ENCODE results near the gene RAB8B.
A peak's percentile ranks its signal among the peaks of the same experiment; 100 is the strongest.

RAB8B gene

GRCh38 chr15:63276342-63277037, 87.1 kb downstream of the RAB8B start:
- peaks cover 0 to 10% (median 4%) of the 10 kb centered on the region in 4 experiments for H3K36me3 ChIP-seq (ENCODE audit: control insufficient read depth in 4 of 4, insufficient read depth in 4 of 4, low read length in 3 of 4)
- DNase-seq: no peak
- H3K9me3 ChIP-seq (ENCODE audit: control extremely low read depth in 1 of 5, control insufficient read depth in 4 of 5, insufficient read depth in 2 of 5, low read depth in 1 of 5, low read length in 4 of 5): no peaks in the 10 kb centered on the region
- peak overlapping the region; percentile 65 to 86 (median 78) for H3K4me3 ChIP-seq (ENCODE audit: control insufficient read depth in 1 of 7, extremely low read depth in 1 of 7, insufficient read depth in 4 of 7, low read depth in 2 of 7, low read length in 6 of 7)
- H3K27ac ChIP-seq (ENCODE audit: insufficient read depth in 1 of 2, low read depth in 1 of 2, low read length in 2 of 2, poor library complexity in 1 of 2, severe bottlenecking in 2 of 2): peak overlapping the region; percentile 67 to 81
- H3K27me3 ChIP-seq (replicated peaks in 2 of 5; ENCODE audit: control insufficient read depth in 4 of 5, insufficient read depth in 5 of 5, low read length in 4 of 5): no peaks in the 10 kb centered on the region
- ChIA-PET POLR2A (interaction anchor here (0.6 to 1.2 kb wide), 3 partner anchors 12 to 85 kb away, joined by 3 to 6 read pairs (median 4); no protein-coding TSS in a partner anchor), CTCF (interaction anchor here (0.5 to 1.7 kb wide), 8 partner anchors 10 to 129 kb away, joined by 3 to 6 read pairs (median 4); partner anchors contain the start of gene RPS27L)
- peaks cover 0 to 24% (median 15%) of the 10 kb centered on the region in 4 experiments for H3K4me1 ChIP-seq (ENCODE audit: control extremely low read depth in 1 of 4, control insufficient read depth in 4 of 4, insufficient read depth in 4 of 4, low read length in 3 of 4)
- 18% methylated on average over 3 of the region's 11 CpGs for WGBS (ENCODE audit: insufficient coverage)

- Histone ChIP-seq H3K4me3 (ENCODE audit: control insufficient read depth in 1 of 7, extremely low read depth in 1 of 7, insufficient read depth in 4 of 7, low read depth in 2 of 7, low read length in 6 of 7) (peak within 1 kb of the TSS; percentile 78 to 95 (median 90)), H3K27me3 (replicated peaks in 2 of 5; ENCODE audit: control insufficient read depth in 4 of 5, insufficient read depth in 5 of 5, low read length in 4 of 5) (no peaks in the 10 kb centered on the region), H3K27ac (ENCODE audit: insufficient read depth in 1 of 2, low read depth in 1 of 2, low read length in 2 of 2, poor library complexity in 1 of 2, severe bottlenecking in 2 of 2) (peak within 1 kb of the TSS; percentile 67 to 82), H3K9me3 (ENCODE audit: control extremely low read depth in 1 of 5, control insufficient read depth in 4 of 5, insufficient read depth in 2 of 5, low read depth in 1 of 5, low read length in 4 of 5) (no peaks in the 10 kb centered on the region), H3K36me3 (ENCODE audit: control insufficient read depth in 4 of 4, insufficient read depth in 4 of 4, low read length in 3 of 4) (peaks cover 0 to 12% (median 4%) of the 10 kb centered on the region in 4 experiments), H3K4me1 (ENCODE audit: control extremely low read depth in 1 of 4, control insufficient read depth in 4 of 4, insufficient read depth in 4 of 4, low read length in 3 of 4) (peaks cover 0 to 24% (median 15%) of the 10 kb centered on the region in 4 experiments)
- DNase-seq: peak; percentile 84 to 94 (median 93)
- under 1% methylated on average over 61 of the region's 102 CpGs for WGBS (ENCODE audit: insufficient coverage)
- ChIA-PET CTCF (interaction anchor here (0.5 to 1.8 kb wide), 5 partner anchors 11 to 229 kb away, joined by 3 to 6 read pairs (median 4); no protein-coding TSS in a partner anchor), POLR2A (interaction anchor here (0.6 kb wide), 1 partner anchor 20 kb away, joined by 3 read pairs; no protein-coding TSS in a partner anchor)
Measured at GRCh38 chr15:63277038-63277892, 87.9 kb downstream of the RAB8B start, which contains the start of gene APH1B. Gene APH1B (plus strand): TSS chr15:63277605. CDS start chr15:63277624, 19 bp downstream.

DNA sequence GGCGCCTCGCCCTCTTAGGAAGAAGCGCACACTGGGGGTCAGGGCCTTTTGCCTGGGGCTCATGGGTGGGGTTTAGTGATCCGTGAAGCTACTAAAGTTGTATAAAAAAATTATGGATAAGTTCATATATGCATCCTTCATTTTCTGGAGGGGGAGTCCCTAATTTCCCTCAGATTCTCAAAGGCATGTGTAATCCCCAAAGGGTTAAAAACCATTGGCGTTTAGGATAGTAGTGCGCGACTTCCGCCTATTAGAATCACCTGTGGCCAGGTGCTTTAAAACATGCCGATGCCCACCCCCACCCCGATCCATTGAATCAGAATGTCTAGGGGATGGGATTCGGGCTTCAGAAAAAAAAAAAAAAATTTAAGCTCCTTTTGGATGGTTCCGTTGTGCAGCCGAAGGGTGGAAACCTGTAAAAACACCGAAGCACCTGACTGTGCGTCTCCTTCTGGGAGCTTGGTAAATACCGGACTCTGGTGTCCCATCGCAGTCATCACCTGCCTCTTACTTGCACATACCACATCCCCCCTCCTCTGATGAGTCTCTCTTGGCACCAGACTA, 88.6 kb downstream of the RAB8B start:
- Histone ChIP-seq H3K4me3 (ENCODE audit: control insufficient read depth in 1 of 7, extremely low read depth in 1 of 7, insufficient read depth in 4 of 7, low read depth in 2 of 7, low read length in 6 of 7) (peak overlapping the region; percentile 78 to 95 (median 90)), H3K27ac (ENCODE audit: insufficient read depth in 1 of 2, low read depth in 1 of 2, low read length in 2 of 2, poor library complexity in 1 of 2, severe bottlenecking in 2 of 2) (peak overlapping the region; percentile 58 to 82), H3K27me3 (replicated peaks in 2 of 5; ENCODE audit: control insufficient read depth in 4 of 5, insufficient read depth in 5 of 5, low read length in 4 of 5) (no peaks in the 10 kb centered on the region), H3K9me3 (ENCODE audit: control extremely low read depth in 1 of 5, control insufficient read depth in 4 of 5, insufficient read depth in 2 of 5, low read depth in 1 of 5, low read length in 4 of 5) (no peaks in the 10 kb centered on the region), H3K4me1 (ENCODE audit: control extremely low read depth in 1 of 4, control insufficient read depth in 4 of 4, insufficient read depth in 4 of 4, low read length in 3 of 4) (peaks cover 0 to 24% (median 15%) of the 10 kb centered on the region in 4 experiments), H3K36me3 (ENCODE audit: control insufficient read depth in 4 of 4, insufficient read depth in 4 of 4, low read length in 3 of 4) (peaks cover 0 to 14% (median 5%) of the 10 kb centered on the region in 4 experiments)
- WGBS (ENCODE audit: insufficient coverage): 7% methylated on average over 15 of the region's 17 CpGs
- ChIA-PET CTCF (interaction anchor here (0.6 to 1.8 kb wide), 6 partner anchors 10 to 230 kb away, joined by 3 to 6 read pairs (median 4); no protein-coding TSS in a partner anchor), POLR2A (interaction anchor here (0.6 to 0.7 kb wide), 3 partner anchors 20 to 45 kb away, joined by 3 to 4 read pairs (median 3); no protein-coding TSS in a partner anchor)
- DNase-seq: peak in 2 of 3 donors; percentile 23 to 36

DNA sequence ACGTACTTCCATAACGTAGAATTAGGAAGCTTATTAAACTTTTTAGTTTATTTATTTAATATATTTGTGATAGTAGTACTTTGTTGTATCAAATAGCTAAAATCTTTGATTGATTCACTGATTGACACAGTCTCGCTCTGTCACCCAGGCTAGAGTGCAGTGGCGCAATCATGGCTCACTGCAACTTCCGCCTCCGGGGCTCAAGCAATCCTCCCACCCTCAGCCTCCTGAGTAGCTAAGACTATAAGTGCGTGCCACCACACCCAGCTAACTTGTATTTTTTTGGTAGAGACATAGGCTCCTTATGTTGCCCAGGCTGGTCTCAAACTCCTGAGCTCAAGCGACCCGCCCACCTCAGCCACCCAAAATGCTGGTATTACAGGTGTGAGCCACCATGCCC, 93.7 kb downstream of the RAB8B start:
- ChIA-PET POLR2A (interaction anchor here (0.6 kb wide), 1 partner anchor 152 kb away, joined by 5 read pairs; no protein-coding TSS in a partner anchor), CTCF (no interaction called here)
- H3K27ac ChIP-seq (ENCODE audit: insufficient read depth in 1 of 2, low read depth in 1 of 2, low read length in 2 of 2, poor library complexity in 1 of 2, severe bottlenecking in 2 of 2): no peak overlapping the region
- H3K9me3 ChIP-seq (ENCODE audit: control extremely low read depth in 1 of 5, control insufficient read depth in 4 of 5, insufficient read depth in 2 of 5, low read depth in 1 of 5, low read length in 4 of 5): no peaks in the 10 kb centered on the region
- peaks cover 11 to 48% (median 19%) of the 10 kb centered on the region in 4 experiments for H3K36me3 ChIP-seq (ENCODE audit: control insufficient read depth in 4 of 4, insufficient read depth in 4 of 4, low read length in 3 of 4)
- DNase-seq: no peak
- no peaks in the 10 kb centered on the region for H3K27me3 ChIP-seq (replicated peaks in 2 of 5; ENCODE audit: control insufficient read depth in 4 of 5, insufficient read depth in 5 of 5, low read length in 4 of 5)
- H3K4me1 ChIP-seq (ENCODE audit: control extremely low read depth in 1 of 4, control insufficient read depth in 4 of 4, insufficient read depth in 4 of 4, low read length in 3 of 4): peaks cover 3 to 7% (median 4%) of the 10 kb centered on the region in 4 experiments
- H3K4me3 ChIP-seq (ENCODE audit: control insufficient read depth in 1 of 7, extremely low read depth in 1 of 7, insufficient read depth in 4 of 7, low read depth in 2 of 7, low read length in 6 of 7): no peak overlapping the region
- WGBS (ENCODE audit: insufficient coverage): 98% methylated on average over 5 of the region's 9 CpGs

DNA sequence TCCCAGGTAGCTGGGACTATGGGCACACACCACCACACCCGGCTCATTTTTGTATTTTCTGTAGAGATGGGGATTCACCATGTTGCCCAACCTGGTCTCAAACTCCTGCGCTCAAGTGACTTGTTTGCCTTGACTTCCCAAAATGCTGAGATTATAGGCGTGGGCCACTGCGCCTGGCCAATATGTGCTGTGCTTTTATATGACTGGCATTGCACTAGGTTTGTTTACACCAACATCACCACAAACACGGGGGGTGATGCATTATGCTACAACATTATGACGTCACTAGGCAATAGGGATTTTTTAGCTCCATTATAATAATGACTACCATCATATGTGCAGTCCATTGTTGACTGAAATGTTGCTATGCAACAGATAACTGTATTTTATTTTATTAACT, 94.9 kb downstream of the RAB8B start:
- no peak for DNase-seq
- no peaks in the 10 kb centered on the region for H3K9me3 ChIP-seq (ENCODE audit: control extremely low read depth in 1 of 5, control insufficient read depth in 4 of 5, insufficient read depth in 2 of 5, low read depth in 1 of 5, low read length in 4 of 5)
- no peaks in the 10 kb centered on the region for H3K27me3 ChIP-seq (replicated peaks in 2 of 5; ENCODE audit: control insufficient read depth in 4 of 5, insufficient read depth in 5 of 5, low read length in 4 of 5)
- H3K4me1 ChIP-seq (ENCODE audit: control extremely low read depth in 1 of 4, control insufficient read depth in 4 of 4, insufficient read depth in 4 of 4, low read length in 3 of 4): peaks cover 0 to 5% (median 0%) of the 10 kb centered on the region in 4 experiments
- ChIA-PET CTCF (no interaction called here), POLR2A (no interaction called here)
- no peak overlapping the region for H3K4me3 ChIP-seq (ENCODE audit: control insufficient read depth in 1 of 7, extremely low read depth in 1 of 7, insufficient read depth in 4 of 7, low read depth in 2 of 7, low read length in 6 of 7)
- no peak overlapping the region for H3K27ac ChIP-seq (ENCODE audit: insufficient read depth in 1 of 2, low read depth in 1 of 2, low read length in 2 of 2, poor library complexity in 1 of 2, severe bottlenecking in 2 of 2)
- peaks cover 11 to 51% (median 19%) of the 10 kb centered on the region in 4 experiments for H3K36me3 ChIP-seq (ENCODE audit: control insufficient read depth in 4 of 4, insufficient read depth in 4 of 4, low read length in 3 of 4)
- WGBS (ENCODE audit: insufficient coverage): 100% methylated on average over 3 of the region's 6 CpGs

- H3K4me1 ChIP-seq (ENCODE audit: control extremely low read depth in 1 of 4, control insufficient read depth in 4 of 4, insufficient read depth in 4 of 4, low read length in 3 of 4): peaks cover 0 to 10% (median 3%) of the 10 kb centered on the region in 4 experiments
- H3K4me3 ChIP-seq (ENCODE audit: control insufficient read depth in 1 of 7, extremely low read depth in 1 of 7, insufficient read depth in 4 of 7, low read depth in 2 of 7, low read length in 6 of 7): no peak overlapping the region
- H3K27me3 ChIP-seq (replicated peaks in 2 of 5; ENCODE audit: control insufficient read depth in 4 of 5, insufficient read depth in 5 of 5, low read length in 4 of 5): no peaks in the 10 kb centered on the region
- WGBS (ENCODE audit: insufficient coverage): 95% methylated on average over 2 of the region's 2 CpGs
- DNase-seq: no peak
- POLR2A ChIA-PET: no interaction called here
- H3K27ac ChIP-seq (ENCODE audit: insufficient read depth in 1 of 2, low read depth in 1 of 2, low read length in 2 of 2, poor library complexity in 1 of 2, severe bottlenecking in 2 of 2): no peak overlapping the region
- CTCF ChIA-PET: interaction anchor here (1.2 to 8.3 kb wide), 4 partner anchors 9 to 150 kb away, joined by 3 to 57 read pairs (median 8); no protein-coding TSS in a partner anchor
- H3K9me3 ChIP-seq (ENCODE audit: control extremely low read depth in 1 of 5, control insufficient read depth in 4 of 5, insufficient read depth in 2 of 5, low read depth in 1 of 5, low read length in 4 of 5): no peaks in the 10 kb centered on the region
- peaks cover 16 to 45% (median 19%) of the 10 kb centered on the region in 4 experiments for H3K36me3 ChIP-seq (ENCODE audit: control insufficient read depth in 4 of 4, insufficient read depth in 4 of 4, low read length in 3 of 4)
Measured at GRCh38 chr15:63287109-63287508, 97.7 kb downstream of the RAB8B start.
